ENCODE results near the gene ADAMTSL1. TPM values are rescaled to one million over a fixed set of nuclear protein-coding genes. Genes with fewer than 3 reads are reported as not detected.

ADAMTSL1 gene
- polyA plus RNA-seq, 1 donor from 2014 or later = 1.1 TPM

DNA sequence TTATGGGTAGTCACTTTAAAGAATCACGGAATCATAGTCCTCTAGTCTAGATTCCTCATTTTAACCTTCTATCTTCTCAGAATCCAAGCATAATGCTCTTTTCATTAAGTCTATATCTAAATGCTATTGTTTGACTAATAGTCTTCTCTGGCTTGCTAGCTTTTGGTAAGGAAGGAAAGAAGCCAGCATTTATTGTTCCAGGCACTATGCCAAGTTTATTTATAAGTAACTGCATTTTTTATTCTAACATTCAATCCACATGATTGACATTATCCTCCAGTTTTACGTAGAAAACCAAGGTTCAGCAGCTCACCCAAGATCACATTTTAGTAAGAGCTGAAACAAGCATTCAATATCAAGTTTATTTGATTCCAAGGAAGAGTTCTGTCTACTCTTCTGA lies 304.9 kb downstream of the ADAMTSL1 start:
- Histone ChIP-seq H3K9ac (ENCODE audit: low read length) (no peak overlapping the region), H2AFZ (ENCODE audit: low read depth, low read length) (no peak overlapping the region), H3K9me3 (ENCODE audit: low read length) (no peaks in the 10 kb centered on the region), H3F3A (ENCODE audit: insufficient read depth, low read length, poor library complexity, severe bottlenecking) (no peaks in the 10 kb centered on the region), H3K9me2 (ENCODE audit: insufficient read depth, low read length) (no peaks in the 10 kb centered on the region), H3K36me3 (ENCODE audit: insufficient read depth, low read length) (no peaks in the 10 kb centered on the region), H3K27me3 (ENCODE audit: insufficient read depth, low read depth, low read length) (no peaks in the 10 kb centered on the region), H3K4me2 (ENCODE audit: low read length) (no peak overlapping the region), H3K79me2 (replicated peaks; ENCODE audit: insufficient read depth, low read length) (no peaks in the 10 kb centered on the region), H3K27ac (ENCODE audit: low read length) (no peak overlapping the region), H3K4me3 (ENCODE audit: low read length) (no peak overlapping the region), H4K20me1 (ENCODE audit: insufficient read depth) (no peaks in the 10 kb centered on the region)
- no peak for TF ChIP-seq RAD21 (conservative IDR thresholded peaks at IDR 0.05)
- TF ChIP-seq MXI1 (conservative IDR thresholded peaks at IDR 0.05; ENCODE audit: poor library complexity, severe bottlenecking) = no peak
- TF ChIP-seq REST (IDR thresholded peaks at IDR 0.05; ENCODE audit: borderline replicate concordance) = no peak
- no peak for TF ChIP-seq TAF1 (IDR thresholded peaks at IDR 0.05; ENCODE audit: low read depth)
- TF ChIP-seq EP300 (conservative IDR thresholded peaks at IDR 0.05; ENCODE audit: poor library complexity, severe bottlenecking) = no peak
- no peak for TF ChIP-seq SMC3 (conservative IDR thresholded peaks at IDR 0.05; ENCODE audit: poor library complexity)
- no peak for TF ChIP-seq EZH2 (IDR thresholded peaks at IDR 0.05; ENCODE audit: borderline replicate concordance, insufficient read depth, low read length, poor library complexity, severe bottlenecking)
- TF ChIP-seq POLR2AphosphoS5 (IDR thresholded peaks at IDR 0.05) = no peak
- TF ChIP-seq, protein P1, sequence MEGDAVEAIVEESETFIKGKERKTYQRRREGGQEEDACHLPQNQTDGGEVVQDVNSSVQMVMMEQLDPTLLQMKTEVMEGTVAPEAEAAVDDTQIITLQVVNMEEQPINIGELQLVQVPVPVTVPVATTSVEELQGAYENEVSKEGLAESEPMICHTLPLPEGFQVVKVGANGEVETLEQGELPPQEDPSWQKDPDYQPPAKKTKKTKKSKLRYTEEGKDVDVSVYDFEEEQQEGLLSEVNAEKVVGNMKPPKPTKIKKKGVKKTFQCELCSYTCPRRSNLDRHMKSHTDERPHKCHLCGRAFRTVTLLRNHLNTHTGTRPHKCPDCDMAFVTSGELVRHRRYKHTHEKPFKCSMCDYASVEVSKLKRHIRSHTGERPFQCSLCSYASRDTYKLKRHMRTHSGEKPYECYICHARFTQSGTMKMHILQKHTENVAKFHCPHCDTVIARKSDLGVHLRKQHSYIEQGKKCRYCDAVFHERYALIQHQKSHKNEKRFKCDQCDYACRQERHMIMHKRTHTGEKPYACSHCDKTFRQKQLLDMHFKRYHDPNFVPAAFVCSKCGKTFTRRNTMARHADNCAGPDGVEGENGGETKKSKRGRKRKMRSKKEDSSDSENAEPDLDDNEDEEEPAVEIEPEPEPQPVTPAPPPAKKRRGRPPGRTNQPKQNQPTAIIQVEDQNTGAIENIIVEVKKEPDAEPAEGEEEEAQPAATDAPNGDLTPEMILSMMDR (IDR thresholded peaks at IDR 0.05; ENCODE audit: poor library complexity, severe bottlenecking) = no peak

DNA sequence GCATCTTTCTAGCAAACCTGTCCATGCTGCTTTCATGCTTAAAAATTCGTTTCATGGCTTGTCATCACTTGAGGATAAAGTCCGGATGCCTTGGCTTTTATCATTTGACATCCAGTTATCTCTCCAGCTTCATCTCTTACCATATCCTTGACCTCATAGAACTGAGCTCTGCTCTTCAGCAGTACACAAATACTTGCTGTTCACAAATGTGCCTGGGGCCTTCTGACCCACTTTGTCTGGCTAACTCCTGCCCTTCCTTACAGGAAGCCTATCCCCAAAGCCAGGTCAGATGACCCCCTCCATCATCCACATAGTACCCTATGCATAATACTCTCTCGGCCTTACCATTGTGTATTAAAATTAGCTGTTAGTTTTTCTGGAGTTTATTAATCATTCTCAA lies 310.0 kb downstream of the ADAMTSL1 start:
- Histone ChIP-seq H3K4me3 (ENCODE audit: low read length) (no peak overlapping the region), H3K36me3 (ENCODE audit: insufficient read depth, low read length) (no peaks in the 10 kb centered on the region), H3K27ac (ENCODE audit: low read length) (no peak overlapping the region), H3K4me2 (ENCODE audit: low read length) (no peak overlapping the region), H3K9ac (ENCODE audit: low read length) (no peak overlapping the region), H3K9me2 (ENCODE audit: insufficient read depth, low read length) (no peaks in the 10 kb centered on the region), H3K79me2 (replicated peaks; ENCODE audit: insufficient read depth, low read length) (no peaks in the 10 kb centered on the region), H3K9me3 (ENCODE audit: low read length) (no peaks in the 10 kb centered on the region), H3K27me3 (ENCODE audit: insufficient read depth, low read depth, low read length) (no peaks in the 10 kb centered on the region), H4K20me1 (ENCODE audit: insufficient read depth) (no peaks in the 10 kb centered on the region), H2AFZ (ENCODE audit: low read depth, low read length) (no peak overlapping the region), H3F3A (ENCODE audit: insufficient read depth, low read length, poor library complexity, severe bottlenecking) (no peaks in the 10 kb centered on the region)
- TF ChIP-seq POLR2AphosphoS5 (IDR thresholded peaks at IDR 0.05) = no peak
- TF ChIP-seq TAF1 (IDR thresholded peaks at IDR 0.05; ENCODE audit: low read depth) = no peak
- TF ChIP-seq EZH2 (IDR thresholded peaks at IDR 0.05; ENCODE audit: borderline replicate concordance, insufficient read depth, low read length, poor library complexity, severe bottlenecking) = no peak
- TF ChIP-seq SMC3 (conservative IDR thresholded peaks at IDR 0.05; ENCODE audit: poor library complexity) = no peak
- TF ChIP-seq, protein P1 (IDR thresholded peaks at IDR 0.05; ENCODE audit: poor library complexity, severe bottlenecking) = no peak
- no peak for TF ChIP-seq EP300 (conservative IDR thresholded peaks at IDR 0.05; ENCODE audit: poor library complexity, severe bottlenecking)
- TF ChIP-seq RAD21 (conservative IDR thresholded peaks at IDR 0.05) = no peak
- no peak for TF ChIP-seq REST (IDR thresholded peaks at IDR 0.05; ENCODE audit: borderline replicate concordance)
- TF ChIP-seq MXI1 (conservative IDR thresholded peaks at IDR 0.05; ENCODE audit: poor library complexity, severe bottlenecking) = no peak

Data from neural cell (in vitro differentiated cells).